ENCODE results near the gene TRPV3. TPM values are rescaled to one million over a fixed set of nuclear protein-coding genes. Genes with fewer than 3 reads are reported as not detected.

The TRPV3 gene
- total and polyA plus RNA-seq, 2 of the 8 experiments (the other 6 are each of a cell fraction or from before 2014, with no cell fraction given) = 0.56 to 1.0 TPM

DNA sequence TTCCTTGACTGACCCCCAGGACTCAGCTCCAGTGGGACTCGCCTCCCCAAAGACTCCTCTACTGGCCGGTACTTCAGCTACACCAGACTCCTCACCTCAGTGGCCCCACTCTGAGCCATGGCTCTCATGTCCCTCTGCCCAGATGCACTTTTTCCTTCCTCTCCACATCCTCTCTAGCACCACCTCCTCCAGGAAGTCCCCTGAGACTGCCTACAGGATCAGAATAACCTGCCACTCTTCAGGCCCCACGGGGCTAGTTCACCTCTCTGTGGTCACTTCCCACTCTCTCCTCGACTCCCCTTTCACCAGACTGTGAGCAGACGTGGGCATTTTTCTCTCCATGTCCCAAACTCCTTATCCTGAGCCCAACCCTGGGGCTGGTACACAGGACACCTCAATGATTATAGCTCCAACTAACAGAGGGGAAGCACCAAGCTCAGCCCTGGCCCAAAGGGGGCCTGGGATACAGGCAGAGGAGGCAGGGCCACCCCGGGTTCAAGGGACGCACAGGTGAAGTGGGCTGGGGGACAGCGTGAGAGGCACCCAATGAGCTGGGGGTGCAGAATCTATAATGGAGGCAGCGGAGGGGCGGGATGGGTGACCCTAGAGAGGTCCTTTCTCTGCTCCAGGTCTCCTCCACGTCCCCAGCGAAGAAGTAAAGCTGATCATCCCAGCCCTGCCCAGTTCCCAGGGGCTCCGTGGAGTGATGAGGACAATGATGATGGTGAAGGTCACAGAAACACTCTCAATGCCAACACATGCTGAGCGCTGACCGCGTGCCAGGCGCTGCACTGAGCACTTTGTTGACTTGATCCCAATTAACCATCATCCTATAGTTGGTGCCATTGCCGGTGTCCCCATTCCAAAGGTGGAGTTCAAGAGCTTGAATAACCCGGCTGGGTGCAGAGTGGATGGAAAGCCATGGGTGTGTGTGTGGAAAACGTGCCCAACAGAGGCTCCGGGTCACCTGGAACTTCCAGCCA is 3.9 kb downstream of the TRPV3 start:
- H4K8ac ChIP-seq (ENCODE audit: extremely low read depth, insufficient read depth, low read length) = no peak overlapping the region
- FAIRE-seq (no peak), DNase-seq (ENCODE audit: low read depth in 1 of 2, low spot score in 2 of 2) (no peak)
- no peak overlapping the region for H3K18ac ChIP-seq (ENCODE audit: extremely low read depth, low read length)
- POLR2A ChIA-PET (ENCODE audit: partially characterized antibody) = interaction anchor here (0.7 kb wide), 1 partner anchor 9 kb away, joined by 3 read pairs; no protein-coding TSS in a partner anchor
- no peak overlapping the region for H3K4me3 ChIP-seq (ENCODE audit: extremely low read depth in 1 of 4, insufficient read depth in 2 of 4, low read depth in 3 of 4, low read length in 4 of 4)
- H3K79me2 ChIP-seq (ENCODE audit: control insufficient read depth in 1 of 2, insufficient read depth in 2 of 2, low read length in 2 of 2) = no peaks in the 10 kb centered on the region
- no peaks in the 10 kb centered on the region for H3K9me3 ChIP-seq (ENCODE audit: insufficient read depth in 2 of 2, low read depth in 1 of 2, low read length in 1 of 2)
- no peaks in the 10 kb centered on the region for H3K27me3 ChIP-seq (replicated peaks in 1 of 4; ENCODE audit: control insufficient read depth in 3 of 4, extremely low read depth in 1 of 4, insufficient read depth in 3 of 4, low read length in 3 of 4)
- H3K9ac ChIP-seq (replicated peaks in 1 of 4; ENCODE audit: extremely low read depth in 1 of 4, low read depth in 3 of 4, low read length in 3 of 4) = no peak overlapping the region
- no peak overlapping the region for H3K4me2 ChIP-seq (ENCODE audit: insufficient read depth in 1 of 2, low read depth in 2 of 2, low read length in 2 of 2)
- no peak overlapping the region for H3K23ac ChIP-seq (ENCODE audit: insufficient read length)
- no peak overlapping the region for H3K56ac ChIP-seq (replicated peaks; ENCODE audit: insufficient read length, low read depth, low read length)
- H2BK15ac ChIP-seq (ENCODE audit: low read length) = no peak overlapping the region
- H3K79me1 ChIP-seq (ENCODE audit: low read depth, low read length) = no peaks in the 10 kb centered on the region
- no peak overlapping the region for H2AK5ac ChIP-seq (ENCODE audit: low read depth, low read length)
- H4K20me1 ChIP-seq (replicated peaks in 1 of 2; ENCODE audit: control insufficient read depth in 1 of 2, insufficient read depth in 2 of 2, low read length in 2 of 2) = peaks cover 0 to 4% of the 10 kb centered on the region in 2 experiments
- no peak overlapping the region for H2BK12ac ChIP-seq (ENCODE audit: low read depth, low read length)
- no peak overlapping the region for H3K14ac ChIP-seq (ENCODE audit: insufficient read length)
- CTCF ChIA-PET (ENCODE audit: partially characterized antibody) = interaction anchor here (1.1 to 1.6 kb wide), 4 partner anchors 18 to 20 kb away, joined by 4 to 5 read pairs (median 4); no protein-coding TSS in a partner anchor
- no peak overlapping the region for H4K5ac ChIP-seq (ENCODE audit: insufficient read length, low read depth, low read length)
- no peaks in the 10 kb centered on the region for H3K36me3 ChIP-seq (ENCODE audit: control insufficient read depth in 2 of 4, insufficient read depth in 4 of 4, low read length in 3 of 4)
- peaks cover 7% of the 10 kb centered on the region; the same call in 1 of the 2 replicates for H3K23me2 ChIP-seq (ENCODE audit: low read depth, low read length)
- H2BK5ac ChIP-seq (ENCODE audit: low read depth, low read length) = no peak overlapping the region
- no peak overlapping the region for H4K91ac ChIP-seq (replicated peaks; ENCODE audit: insufficient read length, low read length)
- H2BK120ac ChIP-seq (replicated peaks; ENCODE audit: low read depth, low read length) = no peak overlapping the region
- no peak overlapping the region for H3K27ac ChIP-seq (ENCODE audit: low read depth, low read length)
- WGBS, 2 experiments (ENCODE audit: extremely low coverage in 1 of 2, insufficient coverage in 1 of 2, insufficient read length in 1 of 2, insufficient replicate concordance in 2 of 2, low coverage in 1 of 2, low lambda C conversion rate in 2 of 2, missing lambda C conversion rate in 1 of 2) = 85% methylated on average over 21 of the region's 21 CpGs; no CpG with 5 or more reads in 1 of the 2 experiments
- H3K4ac ChIP-seq (replicated peaks; ENCODE audit: insufficient read length, low read depth, low read length) = no peak overlapping the region
- H2AFZ ChIP-seq (ENCODE audit: low read length) = no peak overlapping the region
- H3K4me1 ChIP-seq (replicated peaks in 1 of 4; ENCODE audit: control insufficient read depth in 3 of 4, insufficient read depth in 4 of 4, low read length in 3 of 4) = peaks cover 0 to 3% (median 0%) of the 10 kb centered on the region in 4 experiments; a peak in 1 of 7 replicates
- no peak overlapping the region for H2BK20ac ChIP-seq (ENCODE audit: low read length)
- TF ChIP-seq CREB1 (IDR thresholded peaks at IDR 0.05) (no peak), KDM5A (IDR thresholded peaks at IDR 0.05; ENCODE audit: low read length) (no peak), ASH2L (IDR thresholded peaks at IDR 0.05; ENCODE audit: low read length) (no peak), CHD2 (IDR thresholded peaks at IDR 0.05; ENCODE audit: low read length) (no peak), NRF1 (IDR thresholded peaks at IDR 0.05; ENCODE audit: low read depth, low read length) (no peak), GTF2F1 (IDR thresholded peaks at IDR 0.05; ENCODE audit: borderline replicate concordance, low read depth, low read length) (no peak), HDAC2 (IDR thresholded peaks at IDR 0.05; ENCODE audit: borderline replicate concordance in 1 of 2, low read depth in 2 of 2, low read length in 2 of 2) (no peak), POLR2A (IDR thresholded peaks at IDR 0.05; ENCODE audit: control extremely low read depth in 1 of 2, low read depth in 2 of 2, low read length in 2 of 2) (no peak), RXRA (IDR thresholded peaks at IDR 0.05; ENCODE audit: insufficient read depth, low read depth, low read length) (no peak), SP1 (IDR thresholded peaks at IDR 0.05; ENCODE audit: low read depth, low read length) (no peak)
- TF ChIP-seq, protein P1, sequence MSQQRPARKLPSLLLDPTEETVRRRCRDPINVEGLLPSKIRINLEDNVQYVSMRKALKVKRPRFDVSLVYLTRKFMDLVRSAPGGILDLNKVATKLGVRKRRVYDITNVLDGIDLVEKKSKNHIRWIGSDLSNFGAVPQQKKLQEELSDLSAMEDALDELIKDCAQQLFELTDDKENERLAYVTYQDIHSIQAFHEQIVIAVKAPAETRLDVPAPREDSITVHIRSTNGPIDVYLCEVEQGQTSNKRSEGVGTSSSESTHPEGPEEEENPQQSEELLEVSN (IDR thresholded peaks at IDR 0.05) = no peak

All from H1 (cell line).